Measurements from ENCODE around the gene RASSF5. TPM values are rescaled to one million over a fixed set of nuclear protein-coding genes. Genes with fewer than 3 reads are reported as not detected.

The RASSF5 gene
- total RNA-seq, 1 donor from 2014 or later = 3.1 TPM

DNA sequence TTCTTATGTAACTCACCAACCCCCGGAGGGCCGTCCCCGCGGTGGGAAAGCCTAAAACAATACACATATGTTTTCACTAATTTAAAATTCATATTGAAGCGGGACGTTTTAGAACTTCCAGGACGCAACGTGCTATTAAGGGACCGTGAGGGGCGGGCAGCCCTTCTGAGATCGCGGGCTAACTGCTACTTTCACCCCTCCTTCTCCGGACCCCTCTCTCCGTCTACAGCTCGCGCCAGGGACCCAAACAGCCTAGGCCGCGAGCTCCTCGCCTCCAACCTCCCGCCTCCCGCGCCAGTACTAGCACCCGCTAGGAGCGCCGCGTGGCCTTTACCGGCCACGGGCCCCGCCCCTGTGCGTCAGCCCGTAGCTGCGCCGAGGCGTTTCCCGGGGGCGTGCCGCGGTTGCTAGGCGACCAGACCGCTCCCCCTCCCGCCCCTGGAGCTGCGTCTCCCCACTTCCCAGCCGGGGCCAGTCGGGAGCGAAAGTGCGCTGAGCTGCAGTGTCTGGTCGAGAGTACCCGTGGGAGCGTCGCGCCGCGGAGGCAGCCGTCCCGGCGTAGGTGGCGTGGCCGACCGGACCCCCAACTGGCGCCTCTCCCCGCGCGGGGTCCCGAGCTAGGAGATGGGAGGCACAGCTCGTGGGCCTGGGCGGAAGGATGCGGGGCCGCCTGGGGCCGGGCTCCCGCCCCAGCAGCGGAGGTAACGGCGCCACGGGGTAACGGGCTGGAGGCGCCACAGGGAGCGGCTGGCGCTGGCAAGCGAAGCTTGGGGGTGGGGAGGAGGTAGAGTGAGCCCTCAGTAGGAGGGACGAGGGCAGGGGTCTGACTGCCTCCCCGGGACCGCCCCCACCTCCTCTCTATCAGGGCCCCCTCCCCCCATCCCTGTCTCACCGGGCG lies 128.0 kb downstream of the RASSF5 start, which contains the start of gene DYRK3:
Gene DYRK3 (plus strand): TSS at position 457 of the 898 bp plus-strand sequence. CDS start 168 bp downstream, at position 625.
- peaks cover 9 to 13% (median 9%) of the 10 kb centered on the region in 3 donors for H3K4me1 ChIP-seq (ENCODE audit: control insufficient read depth in 3 of 3, insufficient read depth in 3 of 3, low read length in 3 of 3)
- peak within 1 kb of the TSS; percentile 71 to 85 (median 75) for H3K9ac ChIP-seq (ENCODE audit: low read depth in 1 of 3, low read length in 3 of 3)
- peak within 1 kb of the TSS; percentile 75 to 85 (median 79) for H3K4me3 ChIP-seq (ENCODE audit: low read length in 3 of 3)
- H3K27ac ChIP-seq (ENCODE audit: low read depth, low read length) = peak within 1 kb of the TSS; percentile 65
- no peaks in the 10 kb centered on the region for H3K36me3 ChIP-seq (ENCODE audit: control insufficient read depth in 3 of 3, insufficient read depth in 3 of 3, low read length in 3 of 3)
- H3K27me3 ChIP-seq (ENCODE audit: control insufficient read depth in 3 of 3, insufficient read depth in 3 of 3, low read length in 3 of 3) = no peaks in the 10 kb centered on the region
- H3K9me3 ChIP-seq (ENCODE audit: control insufficient read depth in 3 of 3, low read length in 3 of 3) = no peaks in the 10 kb centered on the region

DNA sequence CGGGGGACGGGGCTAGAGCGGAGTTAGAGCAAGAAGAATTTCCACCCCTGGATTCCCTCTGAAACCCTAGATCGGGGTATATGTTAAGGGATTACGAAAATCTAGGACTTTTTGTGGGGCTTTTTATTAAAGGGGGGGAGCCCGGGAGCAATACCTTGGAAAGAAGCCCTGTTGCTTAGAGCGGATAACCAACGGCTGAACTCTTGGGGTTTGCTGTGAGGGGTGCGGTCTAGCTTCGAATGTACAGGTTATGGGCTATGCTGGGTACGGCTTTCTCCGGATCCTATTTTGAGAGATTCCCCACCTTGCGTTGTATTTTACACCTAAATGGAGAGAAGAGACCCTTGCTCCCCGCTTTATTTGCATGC lies 128.6 kb downstream of the RASSF5 start:
- Histone ChIP-seq H3K4me1 (ENCODE audit: control insufficient read depth in 3 of 3, insufficient read depth in 3 of 3, low read length in 3 of 3) (peaks cover 9 to 13% (median 9%) of the 10 kb centered on the region in 3 donors), H3K9me3 (ENCODE audit: control insufficient read depth in 3 of 3, low read length in 3 of 3) (no peaks in the 10 kb centered on the region), H3K9ac (ENCODE audit: low read depth in 1 of 3, low read length in 3 of 3) (peak overlapping the region; percentile 65 to 85 (median 71)), H3K4me3 (ENCODE audit: low read length in 3 of 3) (peak overlapping the region; percentile 75 to 85 (median 79)), H3K36me3 (ENCODE audit: control insufficient read depth in 3 of 3, insufficient read depth in 3 of 3, low read length in 3 of 3) (no peaks in the 10 kb centered on the region), H3K27me3 (ENCODE audit: control insufficient read depth in 3 of 3, insufficient read depth in 3 of 3, low read length in 3 of 3) (no peaks in the 10 kb centered on the region), H3K27ac (ENCODE audit: low read depth, low read length) (peak overlapping the region; percentile 65)

DNA sequence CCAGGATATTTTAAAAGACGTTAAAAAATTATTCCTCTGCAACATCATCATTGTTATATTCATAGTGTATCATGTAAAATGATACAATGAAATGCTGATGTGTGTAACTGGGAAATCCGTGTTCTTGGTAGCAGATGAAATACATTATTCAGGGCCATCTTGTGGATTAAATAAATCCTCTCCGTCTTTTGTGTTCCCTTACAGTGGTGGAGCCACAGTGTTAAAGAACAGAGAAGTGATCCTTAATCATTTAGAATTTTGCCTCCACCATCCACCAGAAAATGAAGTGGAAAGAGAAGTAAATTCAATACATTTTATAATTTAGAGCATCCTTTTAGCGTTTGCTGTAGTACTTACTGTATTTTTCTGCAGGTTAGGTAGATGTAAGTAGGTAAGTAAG lies 129.3 kb downstream of the RASSF5 start:
- no peaks in the 10 kb centered on the region for H3K36me3 ChIP-seq (ENCODE audit: control insufficient read depth in 3 of 3, insufficient read depth in 3 of 3, low read length in 3 of 3)
- no peaks in the 10 kb centered on the region for H3K27me3 ChIP-seq (ENCODE audit: control insufficient read depth in 3 of 3, insufficient read depth in 3 of 3, low read length in 3 of 3)
- H3K4me3 ChIP-seq (ENCODE audit: low read length in 3 of 3) = no peak overlapping the region
- no peaks in the 10 kb centered on the region for H3K9me3 ChIP-seq (ENCODE audit: control insufficient read depth in 3 of 3, low read length in 3 of 3)
- H3K9ac ChIP-seq (ENCODE audit: low read depth in 1 of 3, low read length in 3 of 3) = no peak overlapping the region
- H3K4me1 ChIP-seq (ENCODE audit: control insufficient read depth in 3 of 3, insufficient read depth in 3 of 3, low read length in 3 of 3) = peaks cover 9 to 13% (median 9%) of the 10 kb centered on the region in 3 donors
- H3K27ac ChIP-seq (ENCODE audit: low read depth, low read length) = no peak overlapping the region

DNA sequence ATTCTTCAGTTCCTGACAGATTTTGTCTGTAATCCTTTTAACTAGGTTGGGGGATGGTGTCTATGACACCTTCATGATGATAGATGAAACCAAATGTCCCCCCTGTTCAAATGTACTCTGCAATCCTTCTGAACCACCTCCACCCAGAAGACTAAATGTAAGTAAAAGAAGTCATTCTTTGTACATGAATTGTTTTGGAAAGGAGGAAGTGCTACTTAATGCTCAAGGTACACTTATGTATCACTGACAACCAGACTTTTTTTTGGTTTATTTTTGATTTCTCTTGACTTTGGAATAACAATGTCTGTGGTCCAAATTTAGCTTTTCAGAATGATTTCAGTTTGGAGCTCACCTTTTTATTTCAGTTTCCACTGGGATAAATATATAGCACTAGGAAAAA lies 130.3 kb downstream of the RASSF5 start:
- Histone ChIP-seq H3K9ac (ENCODE audit: low read depth in 1 of 3, low read length in 3 of 3) (no peak overlapping the region), H3K36me3 (ENCODE audit: control insufficient read depth in 3 of 3, insufficient read depth in 3 of 3, low read length in 3 of 3) (no peaks in the 10 kb centered on the region), H3K9me3 (ENCODE audit: control insufficient read depth in 3 of 3, low read length in 3 of 3) (no peaks in the 10 kb centered on the region), H3K4me1 (ENCODE audit: control insufficient read depth in 3 of 3, insufficient read depth in 3 of 3, low read length in 3 of 3) (peaks cover 9 to 13% (median 9%) of the 10 kb centered on the region in 3 donors), H3K4me3 (ENCODE audit: low read length in 3 of 3) (no peak overlapping the region), H3K27ac (ENCODE audit: low read depth, low read length) (no peak overlapping the region), H3K27me3 (ENCODE audit: control insufficient read depth in 3 of 3, insufficient read depth in 3 of 3, low read length in 3 of 3) (no peaks in the 10 kb centered on the region)

Small RNAs within 50 kb of the gene (small RNA-seq; reads per million reads assigned to genes)
- not detected for gene MIR6769B

Other genes starting within 250 kb of the RASSF5 start
- gene IKBKE, start 37.1 kb upstream of the RASSF5 start, total RNA-seq = 2.6 TPM
- gene EIF2D, start 104.9 kb downstream of the RASSF5 start, total RNA-seq = 25.6 TPM
- gene DYRK3, start 128.0 kb downstream of the RASSF5 start, total RNA-seq = 13.0 TPM
- gene MAPKAPK2, start 177.4 kb downstream of the RASSF5 start, total RNA-seq = 26.6 TPM